Caco-2 (cell line): Measurements from ENCODE around the gene EGFL7. TPM values are rescaled to one million over a fixed set of nuclear protein-coding genes. Genes with fewer than 3 reads are reported as not detected.

ENCODE experiments used
- BruUV-seq: library from RNA; stranded (reverse); fragments of 400-500 nt; replicated peaks from 2 replicates; lab custom pipeline; 2021; lab: Mats Ljungman, UMichigan
- CTCF ChIA-PET: fragments of 300-600 bp; sonication (Branson Sonifier 250); formaldehyde crosslinking; loops from one replicate; lab custom pipeline; 2022; ENCODE audit warnings: antibody characterized with exemption; lab: Charles Lee
- POLR2A ChIA-PET: fragments of 300-600 bp; sonication (Branson Sonifier 250); formaldehyde crosslinking; loops from one replicate; lab custom pipeline; 2022; ENCODE audit warnings: antibody characterized with exemption; lab: Charles Lee
- DNase-seq, 2 experiments: peaks; one replicate each; pipeline versions ENCODE4 v3.0.0 to v3.0.0-alpha.2; 2020 to 2022
- H3K27me3 ChIP-seq: replicated peaks from 2 replicates; pipeline ENCODE4 v1.6.0; 2011; ENCODE audit warnings: low read length; ENCODE audit not compliant: control insufficient read depth, insufficient read depth
- H3K36me3 ChIP-seq: 2 replicates; pipeline ENCODE4 v1.5.1; 2011; ENCODE audit warnings: low read length; ENCODE audit not compliant: control insufficient read depth, insufficient read depth
- H3K4me1 ChIP-seq: fragments of 250-450 bp; sonication (Bioruptor Pico); 2 replicates; pipeline ENCODE4 v1.5.1; 2020; ENCODE audit warnings: mild to moderate bottlenecking
- H3K4me3 ChIP-seq: 2 replicates; pipeline ENCODE4 v1.5.1; 2011; ENCODE audit warnings: low read depth, mild to moderate bottlenecking, control low read depth, low read length
- H3K9me3 ChIP-seq: fragments of 250-450 bp; sonication (Bioruptor Pico); 2 replicates; pipeline ENCODE4 v1.5.1; 2020; ENCODE audit warnings: mild to moderate bottlenecking, moderate library complexity
- H3K27ac Mint-ChIP-seq: one replicate; pipeline ENCODE4 v1.8.0; 2022; ENCODE audit warnings: mixed read lengths; ENCODE audit not compliant: unreplicated experiment
- H3K27me3 Mint-ChIP-seq: one replicate; pipeline ENCODE4 v1.8.0; 2022; ENCODE audit warnings: mixed read lengths; ENCODE audit not compliant: insufficient read depth, unreplicated experiment
- H3K36me3 Mint-ChIP-seq: one replicate; pipeline ENCODE4 v1.8.0; 2022; ENCODE audit warnings: mild to moderate bottlenecking, mixed read lengths; ENCODE audit not compliant: insufficient read depth, unreplicated experiment
- H3K4me1 Mint-ChIP-seq: one replicate; pipeline ENCODE4 v1.8.0; 2022; ENCODE audit warnings: low read depth, mixed read lengths; ENCODE audit not compliant: unreplicated experiment
- H3K4me3 Mint-ChIP-seq: one replicate; pipeline ENCODE4 v1.8.0; 2022; ENCODE audit warnings: mild to moderate bottlenecking, moderate library complexity, mixed read lengths; ENCODE audit not compliant: unreplicated experiment
- H3K9me3 Mint-ChIP-seq: one replicate; pipeline ENCODE4 v1.8.0; 2022; ENCODE audit warnings: mixed read lengths; ENCODE audit not compliant: unreplicated experiment
- CTCF ChIP-seq, 2 experiments: fragments of 200-600 bp in 1 of 2; IDR thresholded peaks; 1 replicate in 1 of 2; 2 replicates in 1 of 2; pipeline versions ENCODE4 v1.5.1 to v1.8.0; 2011 to 2022; ENCODE audit warnings: antibody characterized with exemption in 1 of 2, control low read depth in 1 of 2, inconsistent platforms in 1 of 2, low read depth in 1 of 2, low read length in 1 of 2, mild to moderate bottlenecking in 1 of 2, moderate library complexity in 1 of 2; ENCODE audit not compliant: insufficient read depth in 1 of 2, severe bottlenecking in 1 of 2, unreplicated experiment in 1 of 2
- intact Hi-C: fragments of 100-400 bp; cut with micrococcal nuclease; formaldehyde crosslinking; loops from one replicate; pipeline ENCODE4 v1.10.0; 2022; ENCODE audit not compliant: unreplicated experiment
- total RNA-seq: library from RNA; stranded (reverse); gene quantifications from 2 replicates; pipeline ENCODE4 v1.2.3, GENCODE V29; 2022

EGFL7 gene
- total RNA-seq, 1 experiment from 2014 or later, result 30.2 TPM

- H3K4me3 Mint-ChIP-seq, result no peak overlapping the region
- H3K4me1 ChIP-seq, result peaks cover 13% of the 10 kb centered on the region
- H3K4me1 Mint-ChIP-seq, result no peaks in the 10 kb centered on the region
- no peak overlapping the region for H3K4me3 ChIP-seq
- no peaks in the 10 kb centered on the region for H3K9me3 ChIP-seq
- H3K27me3 ChIP-seq, result no peaks in the 10 kb centered on the region
- H3K27me3 Mint-ChIP-seq, result no peaks in the 10 kb centered on the region
- CTCF ChIA-PET, result no interaction called here
- H3K27ac Mint-ChIP-seq, result no peak overlapping the region
- no peaks in the 10 kb centered on the region for H3K9me3 Mint-ChIP-seq
- POLR2A ChIA-PET, result no interaction called here
- intact Hi-C loops, result no loop called here
- H3K36me3 ChIP-seq, result no peaks in the 10 kb centered on the region
- BruUV-seq, result no TSS peak
- DNase-seq, result peak in 1 of 2 experiments; percentile 34
- TF ChIP-seq CTCF (IDR thresholded peaks at IDR 0.05; ENCODE audit: insufficient read depth in 1 of 2, low read depth in 1 of 2, low read length in 1 of 2, severe bottlenecking in 1 of 2, unreplicated experiment in 1 of 2), result no peak
- peaks cover 5% of the 10 kb centered on the region for H3K36me3 Mint-ChIP-seq
Measured at GRCh38 chr9:136645352-136645902, 17.3 kb upstream of the EGFL7 start.

GRCh38 chr9:136645903-136646754, 16.6 kb upstream of the EGFL7 start:
- no peaks in the 10 kb centered on the region for H3K36me3 ChIP-seq
- CTCF ChIA-PET, result no interaction called here
- H3K9me3 Mint-ChIP-seq, result no peaks in the 10 kb centered on the region
- no peaks in the 10 kb centered on the region for H3K27me3 ChIP-seq
- no peak overlapping the region for H3K27ac Mint-ChIP-seq
- intact Hi-C loops, result no loop called here
- BruUV-seq, result no TSS peak
- H3K9me3 ChIP-seq, result no peaks in the 10 kb centered on the region
- H3K4me3 ChIP-seq, result no peak overlapping the region
- H3K4me1 Mint-ChIP-seq, result no peaks in the 10 kb centered on the region
- no peak for TF ChIP-seq CTCF (IDR thresholded peaks at IDR 0.05; ENCODE audit: insufficient read depth in 1 of 2, low read depth in 1 of 2, low read length in 1 of 2, severe bottlenecking in 1 of 2, unreplicated experiment in 1 of 2)
- no peaks in the 10 kb centered on the region for H3K27me3 Mint-ChIP-seq
- peaks cover 5% of the 10 kb centered on the region for H3K36me3 Mint-ChIP-seq
- no peak overlapping the region for H3K4me3 Mint-ChIP-seq
- H3K4me1 ChIP-seq, result peaks cover 13% of the 10 kb centered on the region
- POLR2A ChIA-PET, result no interaction called here
- DNase-seq, result peak in 1 of 2 experiments; percentile 31

- Histone ChIP-seq H3K4me3 (no peak overlapping the region), H3K4me1 (peaks cover 13% of the 10 kb centered on the region), H3K9me3 (no peaks in the 10 kb centered on the region), H3K36me3 (no peaks in the 10 kb centered on the region), H3K27me3 (no peaks in the 10 kb centered on the region)
- intact Hi-C loops, result no loop called here
- peak in 1 of 2 experiments; percentile 30 for DNase-seq
- CTCF ChIA-PET, result no interaction called here
- TF ChIP-seq CTCF (IDR thresholded peaks at IDR 0.05; ENCODE audit: insufficient read depth in 1 of 2, low read depth in 1 of 2, low read length in 1 of 2, severe bottlenecking in 1 of 2, unreplicated experiment in 1 of 2), result no peak
- POLR2A ChIA-PET, result no interaction called here
- no peak overlapping the region for H3K27ac Mint-ChIP-seq
- no peaks in the 10 kb centered on the region for H3K9me3 Mint-ChIP-seq
- peaks cover 5% of the 10 kb centered on the region for H3K36me3 Mint-ChIP-seq
- H3K4me3 Mint-ChIP-seq, result no peak overlapping the region
- no peaks in the 10 kb centered on the region for H3K4me1 Mint-ChIP-seq
- no peaks in the 10 kb centered on the region for H3K27me3 Mint-ChIP-seq
- no TSS peak for BruUV-seq
Measured at GRCh38 chr9:136646827-136647711, 15.6 kb upstream of the EGFL7 start.
